WTC11 (cell line): ENCODE results near the gene FAM193A.

ENCODE experiments used
- ETV6 ChIP-seq: sonication (generic); formaldehyde crosslinking; IDR thresholded peaks from 2 replicates; pipeline ENCODE4 v1.8.1; 2022; ENCODE audit warnings: mild to moderate bottlenecking, missing genetic modification reagents
- NFYB ChIP-seq: sonication (generic); formaldehyde crosslinking; conservative IDR thresholded peaks from 2 replicates; pipeline ENCODE4 v1.8.0; 2022; ENCODE audit warnings: low read depth, missing genetic modification reagents
- USF2 ChIP-seq: sonication (generic); formaldehyde crosslinking; IDR thresholded peaks from 2 replicates; pipeline ENCODE4 v1.8.1; 2023; ENCODE audit warnings: mild to moderate bottlenecking, missing genetic modification reagents, moderate library complexity
- ZNF219 ChIP-seq: sonication (generic); formaldehyde crosslinking; IDR thresholded peaks from 2 replicates; pipeline ENCODE4 v1.8.0; 2023; ENCODE audit warnings: missing genetic modification reagents, mild to moderate bottlenecking, borderline replicate concordance

- TF ChIP-seq USF2 (CRISPR knock-in tag) (no peak), NFYB (CRISPR knock-in tag) (no peak), ZNF219 (CRISPR knock-in tag) (no peak), ETV6 (CRISPR knock-in tag) (no peak)
Observed at GRCh38 chr4:2662598-2662997, 126.2 kb downstream of the FAM193A start.
